Adrenal gland (tissue), 12 donors: ENCODE results near the gene ADAM33. TPM values are rescaled to one million over a fixed set of nuclear protein-coding genes. Genes with fewer than 3 reads are reported as not detected.

ENCODE experiments used
- DNase-seq, 7 donors: peaks; one replicate each; pipeline ENCODE4 v3.0.0-alpha.2; 2019 to 2020
- H3K27ac ChIP-seq, 5 donors: fragments of 200-600 bp; sonication (generic) in 4 of 5; 1 replicate in 3 of 5; 2 replicates in 2 of 5; pipeline versions ENCODE4 v1.5.1 to v1.8.0; 2016 to 2020; ENCODE audit warnings: mild to moderate bottlenecking in 1 of 5
- H3K27me3 ChIP-seq: fragments of 200-600 bp; 2 replicates; pipeline ENCODE4 v1.8.0; 2021
- H3K36me3 ChIP-seq, 2 donors: fragments of 200-600 bp; replicated peaks in 1 of 2; 1 replicate in 1 of 2; 2 replicates in 1 of 2; pipeline versions ENCODE4 v1.5.1 to v1.8.0; 2018 to 2022
- H3K4me1 ChIP-seq, 2 donors: fragments of 200-600 bp; replicated peaks in 1 of 2; 1 replicate in 1 of 2; 2 replicates in 1 of 2; pipeline versions ENCODE4 v1.5.1 to v1.8.0; 2018 to 2021
- H3K4me3 ChIP-seq, 4 donors: fragments of 200-600 bp; sonication (generic) in 3 of 4; one replicate each; pipeline ENCODE4 v1.5.1; 2016 to 2018
- H3K9me3 ChIP-seq, 3 donors: fragments of 200-600 bp; sonication (generic) in 1 of 3; replicated peaks in 1 of 3; 1 replicate in 2 of 3; 2 replicates in 1 of 3; pipeline versions ENCODE4 v1.5.1 to v1.8.0; 2016 to 2021
- POLR2A ChIP-seq, 2 donors: fragments of 450-650 bp; IDR thresholded peaks; one replicate each; pipeline ENCODE4 v1.6.1; 2017; ENCODE audit warnings: antibody characterized with exemption in 2 of 2, mild to moderate bottlenecking in 2 of 2, moderate library complexity in 1 of 2
- WGBS, 4 donors: extraction: QIAGEN DNeasy Blood & Tissue Kit in 2 of 4; methylation state at CpG; one replicate each; pipeline versions ENCODE4 v1.1.5 to v1.1.7; 2013 to 2017; 5-methylcytosine and 5-hydroxymethylcytosine counted together
- intact Hi-C, 2 donors: fragments of 100-400 bp; cut with DNase I; formaldehyde crosslinking; loops; one replicate each; pipeline versions ENCODE4 v1.14.1 to v1.15.0; 2022 to 2023
- polyA plus RNA-seq, 3 donors: library from polyadenylated mRNA; stranded (reverse); fragments of 200-250 nt in 2 of 3; fragments of 350-450 nt in 1 of 3; fragmentation: Illumina TruSeq in 1 of 3; extraction: RNeasy Lipid Tissue Mini Kit (QIAGEN cat#74804) in 1 of 3; gene quantifications; one replicate each; pipeline ENCODE4 v1.2.3, GENCODE V29; 2013 to 2014
- total RNA-seq, 9 donors: library from RNA; depleted of rRNA in 4 of 9; stranded (reverse); fragments of >200 nt in 4 of 9; fragments of 120-200 nt in 1 of 9; fragmentation: NEBNext Ultra II Directional in 1 of 9; extraction: Animal tissue kit (Norgen Biotek cat#: 25700) in 1 of 9; gene quantifications; one replicate each; pipeline versions ENCODE4 v1.1.0 to v1.2.4, GENCODE V29; 2013 to 2023
- TF ChIP-seq, protein P1 (sequence below), 6 experiments: fragments of 450-650 bp in 4 of 6; fragments of 200-600 bp in 2 of 6; sonication (generic) in 1 of 6; IDR thresholded peaks; 1 replicate in 5 of 6; 2 replicates in 1 of 6; pipeline versions ENCODE4 v1.5.1 to v1.8.0; 2016 to 2021; ENCODE audit warnings: antibody characterized with exemption in 6 of 6, mild to moderate bottlenecking in 2 of 6, moderate library complexity in 1 of 6
- donor health status: healthy with polysubstance abuse.
- donor health status: Bipolar disorder and iron deficiency.
- donor health status: DM: yes; HTN: yes; CAD: no.
- donor health status: DM: no; HTN: no; CAD: no.
- donor health status: DM: no; HTN: no; CAD: no.
- donor health status: DM: yes; HTN: yes; CAD: no.

The ADAM33 gene
- total and polyA plus RNA-seq, 12 donors, result 0.42 to 65.0 (median 2.0) TPM

DNA sequence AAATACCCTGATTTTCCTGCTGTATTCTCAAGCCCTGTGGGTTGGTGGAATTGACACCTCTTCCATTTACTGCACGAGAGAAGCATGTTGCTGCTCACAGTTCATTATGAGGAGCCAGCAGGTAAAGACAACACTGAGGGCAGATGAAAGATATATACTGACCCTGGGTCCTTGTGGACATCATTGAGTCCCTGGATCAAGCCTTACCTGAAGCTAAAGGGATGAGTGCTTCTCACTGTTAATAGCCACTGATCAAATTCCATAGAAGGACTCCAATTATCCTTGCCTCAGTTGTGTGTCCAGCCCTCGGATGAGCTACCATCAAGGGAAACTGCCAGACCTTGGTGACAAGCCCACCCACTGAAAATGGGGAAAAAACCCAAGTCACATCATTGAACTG, 38.3 kb upstream of the ADAM33 start:
- intact Hi-C loops, result no loop called here
- TF ChIP-seq, protein P1, sequence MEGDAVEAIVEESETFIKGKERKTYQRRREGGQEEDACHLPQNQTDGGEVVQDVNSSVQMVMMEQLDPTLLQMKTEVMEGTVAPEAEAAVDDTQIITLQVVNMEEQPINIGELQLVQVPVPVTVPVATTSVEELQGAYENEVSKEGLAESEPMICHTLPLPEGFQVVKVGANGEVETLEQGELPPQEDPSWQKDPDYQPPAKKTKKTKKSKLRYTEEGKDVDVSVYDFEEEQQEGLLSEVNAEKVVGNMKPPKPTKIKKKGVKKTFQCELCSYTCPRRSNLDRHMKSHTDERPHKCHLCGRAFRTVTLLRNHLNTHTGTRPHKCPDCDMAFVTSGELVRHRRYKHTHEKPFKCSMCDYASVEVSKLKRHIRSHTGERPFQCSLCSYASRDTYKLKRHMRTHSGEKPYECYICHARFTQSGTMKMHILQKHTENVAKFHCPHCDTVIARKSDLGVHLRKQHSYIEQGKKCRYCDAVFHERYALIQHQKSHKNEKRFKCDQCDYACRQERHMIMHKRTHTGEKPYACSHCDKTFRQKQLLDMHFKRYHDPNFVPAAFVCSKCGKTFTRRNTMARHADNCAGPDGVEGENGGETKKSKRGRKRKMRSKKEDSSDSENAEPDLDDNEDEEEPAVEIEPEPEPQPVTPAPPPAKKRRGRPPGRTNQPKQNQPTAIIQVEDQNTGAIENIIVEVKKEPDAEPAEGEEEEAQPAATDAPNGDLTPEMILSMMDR (IDR thresholded peaks at IDR 0.05), result no peak
- TF ChIP-seq POLR2A (IDR thresholded peaks at IDR 0.05), result no peak
- Histone ChIP-seq H3K9me3 (no peaks in the 10 kb centered on the region), H3K27ac (no peak overlapping the region), H3K36me3 (no peaks in the 10 kb centered on the region), H3K4me3 (no peak overlapping the region), H3K27me3 (no peaks in the 10 kb centered on the region), H3K4me1 (no peaks in the 10 kb centered on the region)
- 51 to 77% (median 73%) methylated on average over 2 of the region's 2 CpGs for WGBS, 4 donors
- DNase-seq, result no peak

DNA sequence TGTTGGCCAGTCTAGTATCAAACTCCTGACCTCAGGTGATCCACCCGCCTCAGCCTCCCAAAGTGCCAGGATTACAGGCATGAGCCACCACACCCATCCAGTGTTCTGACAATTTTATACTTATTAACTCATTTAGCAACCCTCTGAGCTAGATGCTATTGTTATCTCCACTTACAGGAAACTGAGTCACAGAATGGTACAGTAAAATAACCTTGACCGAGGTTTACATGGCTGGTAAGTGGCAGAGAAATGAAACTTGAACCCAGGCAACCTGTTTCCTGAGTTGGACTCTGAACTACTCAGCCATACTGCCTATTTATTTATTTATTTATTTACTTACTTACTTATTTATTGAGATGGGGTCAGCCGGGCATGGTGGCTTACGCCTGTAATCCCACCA, 37.2 kb upstream of the ADAM33 start:
- TF ChIP-seq POLR2A (IDR thresholded peaks at IDR 0.05), result no peak
- TF ChIP-seq, protein P1 (IDR thresholded peaks at IDR 0.05), result no peak
- 81 to 85% (median 83%) methylated on average over 4 of the region's 4 CpGs for WGBS, 4 donors

DNA sequence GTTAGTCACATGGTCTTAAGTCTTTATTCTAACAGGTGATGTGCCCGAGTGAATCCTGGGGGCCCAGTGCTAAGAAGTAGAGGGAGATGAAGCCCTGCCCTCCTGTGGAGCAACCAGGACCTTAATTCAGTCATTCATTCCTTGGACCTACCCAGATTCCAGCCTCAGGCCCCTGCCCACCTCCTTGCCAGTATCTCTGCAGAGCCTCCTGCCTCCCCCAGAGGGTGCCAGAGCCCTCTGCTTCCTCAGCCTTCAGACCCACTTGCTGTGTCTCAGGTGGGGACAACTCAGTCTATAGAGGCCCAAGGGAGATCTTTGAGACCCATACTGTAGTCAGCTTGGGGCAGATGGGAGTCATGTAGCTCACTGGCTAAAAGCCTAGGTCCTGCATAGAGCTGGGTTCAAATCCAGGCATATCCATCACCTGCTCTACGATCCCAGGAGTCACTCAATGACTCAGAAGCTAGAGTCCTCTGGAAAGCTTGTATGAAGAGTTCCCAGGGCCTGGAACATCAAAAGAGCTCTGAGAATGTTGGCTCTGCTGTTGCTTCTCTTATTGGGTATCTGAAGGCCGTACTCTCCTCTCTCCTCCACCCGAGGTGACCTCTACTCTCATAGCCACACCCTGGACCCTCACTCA, 34.5 kb upstream of the ADAM33 start:
- peak in 3 of 7 donors; percentile 43 to 54 (median 54) for DNase-seq
- intact Hi-C loops, result no loop called here

More for the DNA sequence above, 37.2 kb upstream of the ADAM33 start:
- no peaks in the 10 kb centered on the region for H3K36me3 ChIP-seq
- no peak overlapping the region for H3K4me3 ChIP-seq
- no peaks in the 10 kb centered on the region for H3K9me3 ChIP-seq
- DNase-seq, result no peak
- intact Hi-C loops, result no loop called here
- H3K27me3 ChIP-seq, result no peaks in the 10 kb centered on the region
- no peak overlapping the region for H3K27ac ChIP-seq
- no peaks in the 10 kb centered on the region for H3K4me1 ChIP-seq

GRCh38 chr20:3714092-3714491, 32.3 kb upstream of the ADAM33 start:
- 66 to 74% (median 67%) methylated on average over 4 of the region's 4 CpGs for WGBS, 4 donors
- intact Hi-C loops, result loop anchor here in 1 of 2 donors (5.0 kb wide), 1 partner anchor 37 kb away; no protein-coding TSS in a partner anchor

More for the DNA sequence above, 34.5 kb upstream of the ADAM33 start:
- no peaks in the 10 kb centered on the region for H3K27me3 ChIP-seq
- no peaks in the 10 kb centered on the region for H3K9me3 ChIP-seq
- H3K4me3 ChIP-seq, result no peak overlapping the region
- WGBS, 4 donors, result 71 to 79% (median 78%) methylated on average over 4 of the region's 4 CpGs
- no peaks in the 10 kb centered on the region for H3K36me3 ChIP-seq
- H3K4me1 ChIP-seq, result no peaks in the 10 kb centered on the region
- no peak overlapping the region for H3K27ac ChIP-seq
- no peak for TF ChIP-seq POLR2A (IDR thresholded peaks at IDR 0.05)
- TF ChIP-seq, protein P1 (IDR thresholded peaks at IDR 0.05), result peak; percentile 40 to 66 (median 60)

More at GRCh38 chr20:3714092-3714491, 32.3 kb upstream of the ADAM33 start:
- peak in 2 of 7 donors; percentile 35 to 48 for DNase-seq
- Histone ChIP-seq H3K4me1 (no peaks in the 10 kb centered on the region), H3K4me3 (no peak overlapping the region), H3K27ac (peak overlapping the region in 1 of 5 donors; percentile 41), H3K9me3 (no peaks in the 10 kb centered on the region), H3K27me3 (no peaks in the 10 kb centered on the region), H3K36me3 (no peaks in the 10 kb centered on the region)
- no peak for TF ChIP-seq POLR2A (IDR thresholded peaks at IDR 0.05)
- TF ChIP-seq, protein P1 (IDR thresholded peaks at IDR 0.05), result no peak
